ENCODE measurements around the gene NT5E.
A peak's percentile ranks its signal among the peaks of the same experiment; 100 is the strongest.

Gene NT5E

DNA sequence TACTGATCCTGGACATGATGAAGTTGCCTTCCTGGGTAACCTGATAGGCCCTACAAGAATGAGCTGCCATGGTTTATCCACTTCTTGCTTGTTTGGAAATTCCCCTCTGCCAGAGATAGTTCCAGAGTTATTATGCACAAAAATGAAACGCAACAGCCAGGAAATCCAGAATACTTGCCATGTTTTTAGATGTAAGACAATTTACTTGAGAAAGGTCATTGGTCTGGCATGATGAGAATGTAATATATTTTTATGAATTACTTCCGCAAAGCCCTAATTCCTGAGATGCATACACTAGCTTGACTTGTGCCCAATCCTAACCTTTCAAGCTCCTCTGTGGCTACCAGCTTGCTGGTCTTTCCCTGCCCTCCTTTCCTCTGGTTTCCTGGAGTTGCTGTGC lies 27.9 kb upstream of the NT5E start:
- DNase-seq (ENCODE audit: low spot score) = no peak

DNA sequence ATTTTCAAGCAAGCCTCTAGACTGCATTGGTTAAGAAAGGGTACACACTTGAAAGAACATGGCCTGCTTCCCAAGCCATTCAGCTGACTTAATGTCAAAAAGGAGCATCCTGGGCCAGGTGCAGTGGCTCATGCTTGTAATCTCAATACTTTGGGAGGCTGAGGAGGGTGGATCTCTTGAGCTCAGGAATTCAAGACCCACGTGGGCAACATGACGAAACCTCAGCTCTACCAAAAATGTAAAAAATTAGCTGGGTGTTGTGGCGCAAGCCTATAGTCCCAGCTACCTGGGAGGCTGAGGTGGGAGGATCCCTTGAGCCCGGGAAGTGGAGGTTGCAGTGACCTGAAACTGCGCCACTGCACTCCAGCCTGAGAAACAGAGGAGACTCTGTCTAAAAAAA lies 26.9 kb upstream of the NT5E start:
- DNase-seq (ENCODE audit: low spot score) = no peak

DNA sequence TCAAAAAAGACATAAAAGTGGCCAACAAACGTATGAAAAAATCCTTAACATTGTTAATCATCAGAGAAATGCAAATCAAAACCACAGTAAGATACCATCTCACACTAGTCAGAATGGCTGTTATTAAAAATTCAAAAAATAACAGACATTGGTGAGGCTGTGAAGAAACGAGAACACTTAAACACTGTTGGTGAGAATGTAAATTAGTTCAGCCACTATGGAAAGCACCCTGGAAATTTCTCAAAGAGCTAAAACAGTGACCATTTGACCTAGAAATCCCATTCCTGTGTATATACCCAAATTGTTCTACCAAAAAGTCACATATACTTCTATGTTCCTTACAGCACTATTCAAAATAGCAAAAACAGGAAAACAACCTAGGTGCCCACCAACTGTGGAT lies 24.9 kb upstream of the NT5E start:
- no peak for DNase-seq (ENCODE audit: low spot score)

DNA sequence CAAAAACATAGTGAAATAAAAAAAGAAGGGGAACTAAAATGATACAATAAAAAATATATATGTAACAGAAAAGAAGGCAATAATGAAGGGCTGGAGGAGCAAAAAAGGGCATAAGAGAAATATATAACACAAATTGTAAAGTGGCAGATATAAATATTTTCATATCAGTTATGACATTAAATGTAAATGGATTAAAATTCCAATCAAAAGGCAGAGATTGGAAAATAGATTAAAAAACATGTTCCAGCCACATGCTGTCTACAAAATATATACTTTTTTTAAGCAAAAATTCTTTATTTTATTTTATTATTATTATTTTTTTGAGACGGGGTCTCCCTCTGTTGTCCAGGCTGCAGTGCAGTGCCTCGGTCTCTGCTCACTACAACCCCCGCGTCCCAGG lies 23.9 kb upstream of the NT5E start:
- DNase-seq (ENCODE audit: low spot score) = no peak

GRCh38 chr6:85428486-85428885 lies 21.4 kb upstream of the NT5E start:
- no peak for DNase-seq (ENCODE audit: low spot score)

- DNase-seq (ENCODE audit: low spot score) = no peak
These were observed 20.5 kb upstream of the NT5E start for GRCh38 chr6:85429346-85429745.

DNA sequence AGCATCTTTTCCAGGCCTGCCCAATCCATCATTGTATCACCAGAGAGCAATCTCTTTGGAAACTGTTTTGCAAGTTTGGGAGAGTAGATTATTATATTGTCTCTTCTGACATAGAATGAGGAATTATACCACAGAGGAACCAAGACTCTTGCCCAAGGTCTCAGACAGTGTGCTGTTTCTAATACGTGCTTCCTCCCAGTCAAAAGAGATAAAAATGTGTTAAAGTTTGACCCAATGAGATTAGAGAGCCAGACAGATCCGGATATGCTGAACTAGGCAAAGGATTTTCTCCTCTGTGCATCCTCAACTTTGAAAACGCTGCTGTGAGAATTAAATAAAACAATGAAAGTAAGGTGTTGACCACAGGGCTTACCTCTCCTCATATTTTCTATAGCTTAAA lies 18.6 kb upstream of the NT5E start:
- DNase-seq (ENCODE audit: low spot score) = no peak

- no peak for DNase-seq (ENCODE audit: low spot score)
These were observed 17.3 kb upstream of the NT5E start for GRCh38 chr6:85432554-85432953.

GRCh38 chr6:85435851-85436250 lies 14.0 kb upstream of the NT5E start:
- no peak for DNase-seq (ENCODE audit: low spot score)

GRCh38 chr6:85436411-85436810 lies 13.5 kb upstream of the NT5E start:
- no peak for DNase-seq (ENCODE audit: low spot score)

GRCh38 chr6:85436939-85437495 lies 12.9 kb upstream of the NT5E start:
- no peak for DNase-seq (ENCODE audit: low spot score)

GRCh38 chr6:85443349-85444117 lies 6.3 kb upstream of the NT5E start:
- no peak for DNase-seq (ENCODE audit: low spot score)

GRCh38 chr6:85449388-85449817 lies 480 bp upstream of the NT5E start:
- DNase-seq (ENCODE audit: low spot score) = no peak

GRCh38 chr6:85451565-85452306 lies 1.9 kb downstream of the NT5E start:
- DNase-seq (ENCODE audit: low spot score) = peak; percentile 29

DNA sequence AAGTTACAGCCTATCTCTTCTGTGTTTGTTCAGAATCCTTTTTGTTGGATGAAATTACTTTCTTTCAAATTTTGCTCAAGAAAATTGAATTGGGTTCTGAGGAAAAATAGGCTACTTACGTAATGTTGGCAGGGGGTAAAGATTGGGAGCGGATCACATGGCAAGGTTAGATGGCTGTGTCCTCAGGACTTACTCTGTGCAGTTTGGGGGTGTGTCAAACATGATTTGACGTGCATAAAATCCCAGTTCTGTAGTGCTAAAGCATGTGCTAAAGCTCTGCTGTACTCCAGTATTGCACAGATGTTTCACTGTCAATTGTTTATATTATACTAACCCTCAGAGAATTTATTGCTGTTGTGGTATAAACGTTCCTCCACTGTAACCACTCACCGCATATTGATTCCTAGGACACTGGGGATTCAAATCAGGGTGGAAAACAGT lies 2.6 kb downstream of the NT5E start:
- no peak for DNase-seq (ENCODE audit: low spot score)

DNA sequence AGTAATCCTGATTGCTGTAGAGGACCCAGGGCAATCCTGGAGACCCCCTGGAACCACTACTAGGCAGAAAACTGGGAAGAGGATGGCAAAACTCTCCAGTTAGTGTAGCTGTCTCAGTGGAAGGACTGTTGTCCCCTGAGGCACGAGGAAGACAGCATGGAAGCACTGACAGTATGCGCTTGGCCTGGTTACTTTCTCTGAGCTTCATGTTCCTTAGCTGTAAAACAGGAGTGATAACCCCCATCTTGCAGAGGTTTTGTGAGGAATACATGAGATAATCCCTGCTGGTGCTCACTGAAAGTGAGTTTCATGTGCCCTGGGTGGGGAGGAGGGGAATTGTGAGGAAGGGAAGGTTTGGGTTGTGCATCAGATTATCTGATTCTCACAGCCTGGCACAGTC lies 3.2 kb downstream of the NT5E start:
- no peak for DNase-seq (ENCODE audit: low spot score)

DNA sequence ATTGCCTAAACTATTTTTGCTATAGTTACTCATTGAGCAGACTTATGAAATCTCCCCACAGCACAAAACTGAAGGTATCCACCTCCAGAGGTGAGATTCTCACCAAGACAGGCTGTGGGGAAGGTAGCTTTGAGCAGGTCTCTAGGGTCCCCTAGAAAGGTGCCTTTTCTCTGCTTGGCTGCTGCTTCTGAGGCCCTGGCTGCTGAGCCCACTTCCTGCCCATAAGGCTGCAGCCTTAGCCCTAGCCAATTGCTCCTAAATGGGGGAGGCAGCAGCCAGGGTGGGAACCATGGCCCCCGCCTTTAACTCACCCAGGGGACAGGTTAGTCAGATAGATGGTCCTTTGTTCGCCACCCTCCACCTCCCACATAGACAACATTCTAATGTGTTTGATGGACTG lies 3.6 kb downstream of the NT5E start:
- DNase-seq (ENCODE audit: low spot score) = no peak

DNA sequence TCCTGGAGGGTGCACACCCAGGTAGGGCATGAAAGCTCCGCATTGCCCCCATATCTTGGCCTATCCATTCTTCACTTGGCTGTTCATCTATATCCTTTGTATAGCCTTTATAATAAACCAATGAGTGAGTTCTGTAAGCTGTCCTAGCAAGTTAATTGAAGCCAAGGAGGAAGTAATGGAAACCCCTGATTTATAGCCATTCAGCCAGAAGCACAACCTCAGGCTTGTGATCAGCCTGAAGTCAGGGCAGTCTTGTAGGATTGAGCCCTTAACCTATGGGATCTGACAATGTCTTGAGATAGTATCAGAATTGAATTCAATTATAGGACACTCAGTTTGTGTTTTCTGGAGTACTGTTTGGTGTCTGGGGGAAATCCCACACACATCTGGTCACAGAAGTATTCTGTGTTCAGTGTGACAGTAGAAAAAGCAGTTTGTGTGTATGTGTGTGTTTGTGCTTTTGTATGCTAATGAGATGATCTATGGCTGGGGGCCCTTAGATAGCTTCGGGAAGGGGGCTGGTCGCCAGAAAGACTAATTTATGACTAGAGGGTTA lies 5.7 kb downstream of the NT5E start:
- DNase-seq (ENCODE audit: low spot score) = no peak

DNA sequence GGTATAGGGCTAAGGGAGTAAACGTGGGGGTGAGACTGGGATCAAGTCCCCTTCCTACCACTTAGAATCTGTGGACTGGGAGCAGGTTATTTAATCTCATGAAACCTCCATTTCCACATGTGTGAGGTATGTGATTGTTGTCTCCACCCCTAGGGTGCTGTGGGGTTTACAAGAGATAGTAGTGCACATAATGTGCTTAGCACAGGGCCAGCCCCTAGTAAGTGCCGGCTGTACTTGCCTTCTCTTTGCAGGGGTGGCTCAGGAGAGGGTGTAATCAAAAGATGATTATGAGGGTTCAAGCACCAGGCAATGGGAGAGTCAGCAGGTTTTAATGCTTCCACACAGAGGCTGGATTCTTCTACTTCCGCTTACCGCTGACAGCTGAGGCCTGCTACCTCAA lies 6.9 kb downstream of the NT5E start:
- DNase-seq (ENCODE audit: low spot score) = no peak

GRCh38 chr6:85458184-85458583 lies 8.3 kb downstream of the NT5E start:
- DNase-seq (ENCODE audit: low spot score) = no peak

GRCh38 chr6:85458782-85459181 lies 8.9 kb downstream of the NT5E start:
- no peak for DNase-seq (ENCODE audit: low spot score)

DNA sequence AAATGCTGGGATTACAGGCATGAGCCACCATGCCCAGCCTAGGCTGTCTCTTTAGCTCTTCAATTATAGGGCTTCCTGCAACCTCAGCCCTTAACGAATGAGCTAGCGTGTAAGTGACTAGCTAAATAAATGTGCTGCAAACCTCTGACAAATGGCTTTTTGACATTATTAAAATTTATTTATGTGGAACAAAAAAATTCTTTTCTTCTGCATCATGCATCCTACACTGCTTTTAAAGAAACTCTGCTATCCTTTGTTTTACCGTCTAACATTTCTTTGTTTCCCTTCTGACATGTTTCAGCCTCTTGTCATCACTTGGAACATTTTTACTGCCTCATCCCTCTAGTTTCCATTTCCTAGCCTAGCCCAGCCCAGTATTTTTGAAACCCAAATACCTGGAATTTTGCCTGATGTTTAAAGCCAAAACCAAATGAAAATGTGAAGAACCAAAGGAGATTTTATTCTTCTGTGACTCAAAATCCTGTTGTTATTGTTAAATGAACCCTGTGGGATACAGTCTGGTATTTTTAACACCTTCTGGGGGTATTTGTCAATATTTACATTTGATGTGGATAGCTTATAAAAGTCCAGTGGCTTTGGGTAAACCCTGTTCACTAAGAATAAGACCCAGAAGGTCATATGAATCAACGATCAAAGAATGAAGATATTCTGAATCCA lies 9.5 kb downstream of the NT5E start:
- DNase-seq (ENCODE audit: low spot score) = no peak
